ENCODE measurements around the gene MMP25. TPM values are rescaled to one million over a fixed set of nuclear protein-coding genes. Genes with fewer than 3 reads are reported as not detected.
A peak's percentile ranks its signal among the peaks of the same experiment; 100 is the strongest.
"Not testable (repeated sequence)": the region's sequence is repeated elsewhere in the genome, so short reads cannot be mapped to it uniquely, and the experiment has no call there.

Gene MMP25
- total and polyA plus RNA-seq, 2 donors from 2014 or later, result 0.65 to 1.7 TPM

GRCh38 chr16:3080024-3080423 lies 33.7 kb downstream of the MMP25 start:
- no peaks in the 10 kb centered on the region for H3K36me3 ChIP-seq (ENCODE audit: control insufficient read depth in 2 of 3, insufficient read depth in 3 of 3, low read length in 3 of 3)
- no peak overlapping the region for H3K27ac ChIP-seq (ENCODE audit: low read depth in 2 of 2, low read length in 2 of 2)
- no peak for TF ChIP-seq CTCF (IDR thresholded peaks at IDR 0.05; ENCODE audit: borderline replicate concordance, extremely low read depth, insufficient read depth)
- H3K27me3 ChIP-seq (ENCODE audit: control insufficient read depth, insufficient read depth, low read length), result no peaks in the 10 kb centered on the region
- FAIRE-seq (no peak), DNase-seq (peak in 1 of 5 donors; percentile 33)
- no peaks in the 10 kb centered on the region for H3K9me3 ChIP-seq (ENCODE audit: control insufficient read depth in 2 of 3, insufficient read depth in 1 of 3, low read length in 3 of 3)
- intact Hi-C loops (cut with DNase I), result no loop called here
- H3K4me1 ChIP-seq (ENCODE audit: control insufficient read depth in 2 of 3, insufficient read depth in 2 of 3, low read depth in 1 of 3, low read length in 3 of 3), result no peaks in the 10 kb centered on the region
- H3K4me3 ChIP-seq (ENCODE audit: low read length in 3 of 3), result no peak overlapping the region
- no peak overlapping the region for H3K9ac ChIP-seq (ENCODE audit: low read length in 3 of 3)

GRCh38 chr16:3081957-3082356 lies 35.6 kb downstream of the MMP25 start:
- peak in 1 of 5 donors; percentile 45 for DNase-seq
- not testable (repeated sequence) for H3K9me3 ChIP-seq (ENCODE audit: control insufficient read depth in 2 of 3, insufficient read depth in 1 of 3, low read length in 3 of 3); FAIRE-seq

GRCh38 chr16:3083408-3083807 lies 37.0 kb downstream of the MMP25 start:
- intact Hi-C loops (cut with DNase I); H3K4me1 ChIP-seq (ENCODE audit: control insufficient read depth in 2 of 3, insufficient read depth in 2 of 3, low read depth in 1 of 3, low read length in 3 of 3); H3K36me3 ChIP-seq (ENCODE audit: control insufficient read depth in 2 of 3, insufficient read depth in 3 of 3, low read length in 3 of 3); H3K27ac ChIP-seq (ENCODE audit: low read depth in 2 of 2, low read length in 2 of 2); H3K27me3 ChIP-seq (ENCODE audit: control insufficient read depth, insufficient read depth, low read length); H3K9me3 ChIP-seq (ENCODE audit: control insufficient read depth in 2 of 3, insufficient read depth in 1 of 3, low read length in 3 of 3); H3K4me3 ChIP-seq (ENCODE audit: low read length in 3 of 3); H3K9ac ChIP-seq (ENCODE audit: low read length in 3 of 3); FAIRE-seq: not testable (repeated sequence)
- peak in 1 of 5 donors; percentile 45 for DNase-seq

More at GRCh38 chr16:3081957-3082356, 35.6 kb downstream of the MMP25 start:
- H3K36me3 ChIP-seq (ENCODE audit: control insufficient read depth in 2 of 3, insufficient read depth in 3 of 3, low read length in 3 of 3); H3K27ac ChIP-seq (ENCODE audit: low read depth in 2 of 2, low read length in 2 of 2); intact Hi-C loops (cut with DNase I); H3K9ac ChIP-seq (ENCODE audit: low read length in 3 of 3); H3K4me3 ChIP-seq (ENCODE audit: low read length in 3 of 3); H3K27me3 ChIP-seq (ENCODE audit: control insufficient read depth, insufficient read depth, low read length); H3K4me1 ChIP-seq (ENCODE audit: control insufficient read depth in 2 of 3, insufficient read depth in 2 of 3, low read depth in 1 of 3, low read length in 3 of 3): not testable (repeated sequence)

- H3K36me3 ChIP-seq (ENCODE audit: control insufficient read depth in 2 of 3, insufficient read depth in 3 of 3, low read length in 3 of 3), result no peaks in the 10 kb centered on the region
- no peak overlapping the region for H3K27ac ChIP-seq (ENCODE audit: low read depth in 2 of 2, low read length in 2 of 2)
- intact Hi-C loops (cut with DNase I), result no loop called here
- H3K27me3 ChIP-seq (ENCODE audit: control insufficient read depth, insufficient read depth, low read length), result no peaks in the 10 kb centered on the region
- no peak for TF ChIP-seq CTCF (IDR thresholded peaks at IDR 0.05; ENCODE audit: borderline replicate concordance, extremely low read depth, insufficient read depth)
- H3K4me3 ChIP-seq (ENCODE audit: low read length in 3 of 3), result no peak overlapping the region
- H3K4me1 ChIP-seq (ENCODE audit: control insufficient read depth in 2 of 3, insufficient read depth in 2 of 3, low read depth in 1 of 3, low read length in 3 of 3), result peaks cover 0 to 4% (median 3%) of the 10 kb centered on the region in 3 donors
- FAIRE-seq, result no peak
- no peak overlapping the region for H3K9ac ChIP-seq (ENCODE audit: low read length in 3 of 3)
- no peak for DNase-seq
- no peaks in the 10 kb centered on the region for H3K9me3 ChIP-seq (ENCODE audit: control insufficient read depth in 2 of 3, insufficient read depth in 1 of 3, low read length in 3 of 3)
These were observed 38.1 kb downstream of the MMP25 start for GRCh38 chr16:3084491-3084890.
